ENCODE results near the gene ATP2C2.
"Not testable (repeated sequence)": the region's sequence is repeated elsewhere in the genome, so short reads cannot be mapped to it uniquely, and the experiment has no call there.

The ATP2C2 gene

DNA sequence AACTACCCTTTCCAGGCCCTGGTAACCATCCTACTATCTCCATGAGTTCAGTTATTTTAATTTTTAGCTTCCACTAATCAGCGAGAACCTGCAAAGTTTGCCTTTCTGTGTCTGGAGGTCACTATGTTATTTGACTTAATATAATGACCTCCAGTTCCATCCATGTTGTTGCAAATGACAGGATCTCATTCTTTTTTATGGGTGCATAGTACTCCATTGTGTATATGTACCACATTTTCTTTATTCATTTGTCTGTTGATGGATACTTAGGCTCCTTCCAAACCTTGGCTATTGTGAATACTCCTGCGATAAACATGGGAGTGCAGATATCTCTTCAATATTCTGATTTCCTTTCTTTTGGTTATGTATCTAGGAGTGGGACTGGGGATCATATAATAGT is 31.6 kb downstream of the ATP2C2 start:
- not testable (repeated sequence) for ATAC-seq (replicated peaks); H3K4me1 Mint-ChIP-seq (ENCODE audit: low read depth in 2 of 2); H3K27ac Mint-ChIP-seq; H3K9me3 Mint-ChIP-seq; H3K4me3 Mint-ChIP-seq; DNase-seq; H3K36me3 Mint-ChIP-seq (ENCODE audit: insufficient read depth)
- H3K27me3 Mint-ChIP-seq = peaks cover 27 to 48% of the 10 kb centered on the region in 2 donors

DNA sequence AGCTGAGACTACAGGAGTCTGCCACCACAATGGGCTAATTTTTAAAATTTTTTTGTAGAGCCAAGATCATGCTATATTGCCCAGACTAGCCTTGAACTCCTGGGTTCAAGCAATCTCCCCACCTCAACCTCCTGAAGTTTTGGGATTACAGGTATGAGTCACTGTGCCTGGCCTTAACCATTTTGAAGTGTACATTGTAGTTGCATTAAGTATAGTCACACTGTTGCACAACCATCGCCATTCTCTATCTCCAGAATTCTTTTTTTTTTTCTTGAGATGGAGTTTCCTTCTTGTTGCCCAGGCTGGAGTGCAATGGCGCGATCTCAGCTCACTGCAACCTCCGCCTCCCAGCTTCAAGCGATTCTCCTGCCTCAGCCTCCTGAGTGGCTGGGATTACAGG is 35.1 kb downstream of the ATP2C2 start:
- H3K9me3 Mint-ChIP-seq; ATAC-seq (replicated peaks); DNase-seq; H3K4me3 Mint-ChIP-seq; H3K4me1 Mint-ChIP-seq (ENCODE audit: low read depth in 2 of 2); H3K36me3 Mint-ChIP-seq (ENCODE audit: insufficient read depth); H3K27ac Mint-ChIP-seq: not testable (repeated sequence)
- H3K27me3 Mint-ChIP-seq = peaks cover 38 to 61% of the 10 kb centered on the region in 2 donors

DNA sequence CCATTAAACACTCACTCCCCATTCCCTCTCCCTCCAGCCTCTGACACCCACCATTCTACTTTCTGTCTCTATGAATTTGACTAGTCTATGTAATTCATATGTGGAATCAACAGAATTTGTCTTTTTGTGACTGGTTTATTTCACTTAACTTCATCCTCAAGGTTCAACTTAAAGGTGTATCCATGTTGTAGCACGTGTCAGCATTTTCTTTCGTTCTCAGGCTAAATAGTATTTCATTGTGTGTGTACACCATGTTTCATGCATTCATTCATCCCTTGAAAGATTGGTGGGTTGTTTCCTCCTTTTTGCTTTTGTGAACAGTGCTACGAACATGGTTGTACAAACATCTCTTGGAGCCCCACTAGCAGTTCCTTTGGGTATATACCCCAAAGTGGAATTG is 36.0 kb downstream of the ATP2C2 start:
- Mint-ChIP-seq H3K27me3 (peaks cover 43 to 69% of the 10 kb centered on the region in 2 donors), H3K4me3 (no peak overlapping the region), H3K36me3 (ENCODE audit: insufficient read depth) (no peaks in the 10 kb centered on the region), H3K4me1 (ENCODE audit: low read depth in 2 of 2) (no peaks in the 10 kb centered on the region), H3K27ac (no peak overlapping the region), H3K9me3 (peaks cover 0 to 1% of the 10 kb centered on the region in 2 donors)
- no peak for DNase-seq
- no peak for ATAC-seq (replicated peaks)

DNA sequence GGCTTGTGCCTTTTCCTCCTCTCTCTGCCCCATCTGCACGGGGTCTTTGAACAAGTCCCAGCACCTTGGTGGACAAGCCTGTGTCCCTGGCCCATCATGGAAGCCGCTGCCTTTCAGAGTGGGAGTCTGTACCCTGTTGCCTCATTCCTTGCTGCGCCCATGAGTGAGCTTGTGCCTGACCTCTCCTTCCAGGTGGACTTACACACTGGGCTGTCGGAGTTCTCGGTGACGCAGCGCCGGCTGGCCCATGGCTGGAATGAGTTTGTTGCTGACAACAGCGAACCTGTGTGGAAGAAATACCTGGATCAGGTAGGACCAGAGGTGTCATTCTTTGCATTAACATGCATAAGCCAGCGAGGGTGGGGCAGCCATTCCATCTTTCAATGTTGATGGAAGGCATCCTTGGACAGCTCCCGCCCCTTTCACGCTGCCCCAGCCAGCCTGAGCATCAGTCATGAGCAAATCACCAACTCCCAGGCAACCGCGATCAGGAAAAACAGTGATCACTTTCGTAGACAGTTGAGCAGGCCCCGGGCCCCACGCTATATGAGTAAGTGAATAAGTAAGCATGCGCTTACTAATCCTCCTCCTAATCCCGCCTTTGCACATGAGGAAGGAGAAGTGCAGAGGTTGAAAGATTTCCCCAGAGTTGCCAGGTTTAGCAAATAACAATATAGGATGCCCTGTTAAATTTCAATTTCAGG is 36.8 kb downstream of the ATP2C2 start:
- H3K27ac Mint-ChIP-seq = no peak overlapping the region
- H3K27me3 Mint-ChIP-seq = peaks cover 39 to 77% of the 10 kb centered on the region in 2 donors
- no peak overlapping the region for H3K4me3 Mint-ChIP-seq
- DNase-seq = no peak
- H3K4me1 Mint-ChIP-seq (ENCODE audit: low read depth in 2 of 2) = no peaks in the 10 kb centered on the region
- no peak for ATAC-seq (replicated peaks)
- no peaks in the 10 kb centered on the region for H3K9me3 Mint-ChIP-seq
- H3K36me3 Mint-ChIP-seq (ENCODE audit: insufficient read depth) = no peaks in the 10 kb centered on the region

DNA sequence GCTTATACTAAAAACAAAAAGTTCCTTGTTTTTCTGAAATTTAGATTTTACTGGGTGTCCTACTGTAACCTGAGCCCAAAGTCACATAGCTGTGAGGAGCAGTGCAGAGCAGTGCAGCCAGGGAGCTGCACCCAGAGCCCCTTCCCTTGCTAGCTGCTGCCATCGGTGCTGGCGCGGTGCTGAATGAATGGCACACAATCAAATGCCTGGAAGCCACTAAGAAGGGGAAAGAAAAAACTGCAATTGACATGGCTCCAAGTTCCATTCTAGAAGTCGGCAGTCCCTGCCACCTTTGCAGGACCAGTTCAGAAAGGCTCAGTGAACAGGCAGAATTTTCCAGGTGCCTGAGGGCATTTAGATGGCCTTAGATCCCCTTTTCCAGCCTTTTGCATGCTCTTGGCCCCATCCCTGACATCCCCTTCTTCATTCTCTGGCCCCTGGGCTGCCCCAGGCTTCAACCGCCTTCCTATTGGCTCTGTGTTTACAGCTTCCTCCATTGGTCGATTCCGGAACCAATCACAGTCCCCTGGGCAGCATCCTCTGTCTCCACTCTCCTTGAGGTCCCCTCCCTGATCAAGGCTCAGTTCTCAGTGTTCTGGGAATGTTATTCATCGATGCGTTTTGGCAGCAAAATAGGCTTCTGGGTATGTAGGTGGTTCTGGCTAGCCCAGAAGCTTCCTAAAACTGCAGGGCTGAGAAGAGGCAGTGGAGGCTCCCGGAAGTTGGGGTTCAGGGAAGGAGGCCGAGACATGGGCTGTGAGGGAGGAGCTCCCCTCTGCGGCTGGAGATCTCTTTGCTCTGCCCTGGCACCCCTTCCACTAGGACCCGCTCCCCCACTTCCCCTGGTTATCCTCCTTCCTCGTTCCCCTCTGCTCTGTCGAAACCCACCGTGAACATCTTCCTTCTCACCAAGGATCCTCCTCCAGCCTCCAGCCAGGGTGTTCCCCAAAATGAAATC is 37.9 kb downstream of the ATP2C2 start:
- peaks cover 46 to 85% of the 10 kb centered on the region in 2 donors for H3K27me3 Mint-ChIP-seq
- H3K27ac Mint-ChIP-seq = no peak overlapping the region
- H3K9me3 Mint-ChIP-seq = no peaks in the 10 kb centered on the region
- DNase-seq (no peak), ATAC-seq (replicated peaks) (no peak)
- no peaks in the 10 kb centered on the region for H3K4me1 Mint-ChIP-seq (ENCODE audit: low read depth in 2 of 2)
- no peaks in the 10 kb centered on the region for H3K36me3 Mint-ChIP-seq (ENCODE audit: insufficient read depth)
- H3K4me3 Mint-ChIP-seq = no peak overlapping the region

DNA sequence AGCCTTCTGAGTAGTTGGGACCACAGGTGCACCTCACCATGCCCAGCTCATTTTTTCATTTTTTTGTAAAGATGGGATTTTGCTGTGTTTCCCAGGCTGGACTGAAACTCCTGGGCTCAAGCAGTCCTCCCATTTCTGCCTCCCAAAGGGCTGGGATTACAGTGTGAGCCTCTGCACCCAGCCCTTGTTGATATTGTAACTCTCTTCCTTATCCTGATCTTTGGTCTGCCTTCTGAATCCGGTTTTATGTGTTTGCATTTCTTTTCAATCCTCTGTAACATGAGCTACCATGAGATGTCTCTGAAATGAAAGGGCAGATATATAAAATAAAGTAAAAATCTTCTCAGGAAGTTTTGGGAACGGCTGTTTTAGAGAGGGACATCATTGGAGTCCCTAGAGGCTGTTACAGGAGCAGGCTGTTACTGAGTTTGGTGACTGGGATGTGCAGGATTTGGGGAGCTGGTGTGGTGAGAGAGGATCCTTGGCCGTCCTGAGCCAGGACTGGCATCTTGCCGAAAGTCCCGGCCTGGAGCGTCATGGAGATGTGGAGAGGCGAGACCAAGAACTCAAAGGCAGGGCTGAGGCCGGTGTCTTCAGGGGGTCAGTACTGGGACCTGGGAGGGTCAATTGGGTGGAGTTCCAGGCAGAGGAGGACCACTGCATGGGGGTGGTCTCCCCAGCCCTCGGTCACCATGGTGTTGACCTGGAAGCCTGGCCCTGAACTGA is 39.4 kb downstream of the ATP2C2 start:
- no peak overlapping the region for H3K27ac Mint-ChIP-seq
- peaks cover 54 to 75% of the 10 kb centered on the region in 2 donors for H3K27me3 Mint-ChIP-seq
- no peaks in the 10 kb centered on the region for H3K9me3 Mint-ChIP-seq
- peaks cover 3% of the 10 kb centered on the region for H3K36me3 Mint-ChIP-seq (ENCODE audit: insufficient read depth)
- DNase-seq (no peak), ATAC-seq (replicated peaks) (no peak)
- no peak overlapping the region for H3K4me3 Mint-ChIP-seq
- no peaks in the 10 kb centered on the region for H3K4me1 Mint-ChIP-seq (ENCODE audit: low read depth in 2 of 2)

DNA sequence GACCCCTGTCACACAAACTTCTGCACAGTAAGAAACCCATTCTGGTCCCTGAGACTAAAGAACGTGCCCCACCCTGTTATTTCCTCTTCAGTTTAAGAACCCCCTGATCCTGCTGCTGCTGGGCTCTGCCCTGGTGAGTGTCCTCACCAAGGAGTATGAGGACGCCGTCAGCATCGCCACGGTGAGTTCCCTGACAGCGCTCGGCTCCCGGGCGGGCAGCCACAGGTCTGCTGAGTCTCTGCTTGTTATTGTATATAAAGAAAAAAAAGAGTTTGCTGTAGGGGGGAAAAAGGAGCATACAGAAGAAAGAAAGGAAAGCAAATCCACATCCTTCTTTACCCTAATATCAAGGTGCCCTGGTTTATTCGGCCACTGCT is 40.0 kb downstream of the ATP2C2 start:
- no peak for DNase-seq
- no peak overlapping the region for H3K27ac Mint-ChIP-seq
- H3K4me3 Mint-ChIP-seq = no peak overlapping the region
- H3K4me1 Mint-ChIP-seq (ENCODE audit: low read depth in 2 of 2) = no peaks in the 10 kb centered on the region
- ATAC-seq (replicated peaks) = no peak
- no peaks in the 10 kb centered on the region for H3K9me3 Mint-ChIP-seq
- H3K36me3 Mint-ChIP-seq (ENCODE audit: insufficient read depth) = peaks cover 4% of the 10 kb centered on the region
- peaks cover 58 to 70% of the 10 kb centered on the region in 2 donors for H3K27me3 Mint-ChIP-seq

DNA sequence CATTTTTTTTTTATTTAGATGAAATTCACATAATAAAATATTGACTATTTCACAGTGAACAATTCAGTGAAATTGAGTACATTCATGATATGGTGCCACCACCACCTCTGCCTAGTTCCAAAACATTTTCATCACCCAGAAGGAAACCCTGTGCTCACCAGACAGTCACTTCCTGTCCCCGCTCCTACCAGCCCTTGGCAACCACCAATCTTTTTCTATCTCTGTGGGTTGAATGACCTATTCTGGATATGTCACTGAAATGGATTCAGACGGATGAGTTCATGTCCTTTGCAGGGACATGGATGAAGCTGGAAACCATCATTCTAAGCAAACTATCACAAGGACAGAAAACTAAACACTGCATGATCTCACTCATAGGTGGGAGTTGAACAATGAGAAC is 40.5 kb downstream of the ATP2C2 start:
- peaks cover 62 to 73% of the 10 kb centered on the region in 2 donors for H3K27me3 Mint-ChIP-seq
- peaks cover 4% of the 10 kb centered on the region for H3K36me3 Mint-ChIP-seq (ENCODE audit: insufficient read depth)
- ATAC-seq (replicated peaks) (no peak), DNase-seq (no peak)
- no peaks in the 10 kb centered on the region for H3K9me3 Mint-ChIP-seq
- H3K27ac Mint-ChIP-seq = no peak overlapping the region
- H3K4me3 Mint-ChIP-seq = no peak overlapping the region
- no peaks in the 10 kb centered on the region for H3K4me1 Mint-ChIP-seq (ENCODE audit: low read depth in 2 of 2)

DNA sequence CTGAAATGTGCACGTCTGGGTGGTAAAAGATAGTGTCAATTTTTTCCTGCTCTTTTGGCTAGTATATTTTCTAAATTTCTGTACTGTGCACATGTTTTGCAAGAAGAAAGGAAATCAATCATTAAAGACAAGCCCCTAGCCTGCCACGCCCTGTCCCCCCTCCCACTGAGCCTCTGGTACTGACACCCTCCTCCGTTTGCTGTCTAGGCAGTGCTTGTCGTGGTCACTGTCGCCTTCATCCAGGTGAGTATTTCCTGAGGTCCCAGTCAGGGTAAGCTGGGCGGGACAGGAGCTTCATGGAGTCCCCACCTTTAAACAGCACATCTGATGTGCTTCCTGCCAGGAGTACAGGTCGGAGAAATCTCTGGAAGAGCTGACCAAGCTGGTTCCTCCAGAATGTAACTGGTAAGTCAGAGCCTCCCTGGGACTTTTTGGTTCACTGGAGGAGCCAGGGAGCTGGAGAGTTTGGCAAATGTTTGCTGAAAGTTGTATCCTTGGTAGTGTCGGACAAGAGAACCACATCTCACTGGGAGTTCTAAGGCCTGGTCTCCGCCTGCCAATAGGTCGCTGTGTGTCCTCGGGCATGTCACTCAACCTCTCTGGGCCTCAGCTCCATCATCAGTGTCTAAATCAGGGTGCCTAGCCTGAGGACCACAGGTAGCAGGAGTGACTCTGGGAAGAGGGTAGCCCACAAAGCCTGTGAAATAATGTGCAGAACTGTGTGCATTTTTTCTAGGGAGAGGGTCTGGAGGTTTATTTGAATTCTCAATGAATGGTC is 42.2 kb downstream of the ATP2C2 start:
- no peak overlapping the region for H3K4me3 Mint-ChIP-seq
- ATAC-seq (replicated peaks) = no peak

DNA sequence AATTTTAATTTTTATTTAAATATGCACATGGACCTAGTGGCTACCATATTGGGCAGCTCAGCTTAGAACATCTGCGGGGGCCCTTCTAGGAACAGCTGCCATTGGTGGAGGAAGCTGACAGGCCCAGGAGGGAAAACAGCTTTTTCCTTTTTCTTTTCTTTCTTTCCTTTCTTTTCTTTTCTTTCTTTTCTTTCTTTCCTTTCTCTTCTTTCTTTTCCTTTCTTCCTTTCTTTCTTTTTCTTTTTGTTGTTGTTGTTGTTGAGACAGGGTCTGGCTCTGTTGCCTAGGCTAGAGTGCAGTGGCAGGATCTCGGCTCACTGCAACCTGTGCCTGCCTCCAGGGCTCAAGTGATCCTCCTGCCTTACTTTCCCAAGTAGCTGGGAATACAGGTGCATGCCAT is 43.4 kb downstream of the ATP2C2 start:
- peaks cover 59 to 73% of the 10 kb centered on the region in 2 donors for H3K27me3 Mint-ChIP-seq
- DNase-seq (no peak), ATAC-seq (replicated peaks) (no peak)
- H3K36me3 Mint-ChIP-seq (ENCODE audit: insufficient read depth) = peaks cover 4% of the 10 kb centered on the region
- no peaks in the 10 kb centered on the region for H3K4me1 Mint-ChIP-seq (ENCODE audit: low read depth in 2 of 2)
- H3K4me3 Mint-ChIP-seq = no peak overlapping the region
- no peak overlapping the region for H3K27ac Mint-ChIP-seq
- H3K9me3 Mint-ChIP-seq = no peaks in the 10 kb centered on the region

More for the DNA sequence above, 42.2 kb downstream of the ATP2C2 start:
- no peak for DNase-seq
- peaks cover 58 to 72% of the 10 kb centered on the region in 2 donors for H3K27me3 Mint-ChIP-seq
- no peaks in the 10 kb centered on the region for H3K4me1 Mint-ChIP-seq (ENCODE audit: low read depth in 2 of 2)
- H3K36me3 Mint-ChIP-seq (ENCODE audit: insufficient read depth) = peaks cover 4% of the 10 kb centered on the region
- H3K9me3 Mint-ChIP-seq = no peaks in the 10 kb centered on the region
- no peak overlapping the region for H3K27ac Mint-ChIP-seq

DNA sequence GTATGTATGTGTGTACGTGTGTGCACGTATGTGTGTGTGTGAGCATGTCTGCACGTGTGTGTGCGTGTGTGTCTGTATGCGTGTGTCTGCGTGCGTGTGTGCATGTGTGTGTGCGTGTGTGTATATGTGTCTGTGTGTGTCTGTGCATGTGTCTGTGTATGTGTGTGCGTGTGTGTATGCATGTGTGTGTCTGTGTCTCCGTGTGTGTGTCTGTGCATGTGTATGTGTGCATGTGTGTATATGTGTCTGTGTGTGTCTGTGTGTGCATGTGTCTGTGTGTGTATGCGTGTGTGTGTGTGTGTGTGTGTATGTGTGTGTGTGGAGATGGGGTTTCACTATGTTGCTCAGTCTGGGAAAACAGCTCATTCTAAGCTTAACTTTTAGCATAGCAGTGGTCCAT is 43.9 kb downstream of the ATP2C2 start:
- no peak for ATAC-seq (replicated peaks)
- H3K27ac Mint-ChIP-seq = no peak overlapping the region

DNA sequence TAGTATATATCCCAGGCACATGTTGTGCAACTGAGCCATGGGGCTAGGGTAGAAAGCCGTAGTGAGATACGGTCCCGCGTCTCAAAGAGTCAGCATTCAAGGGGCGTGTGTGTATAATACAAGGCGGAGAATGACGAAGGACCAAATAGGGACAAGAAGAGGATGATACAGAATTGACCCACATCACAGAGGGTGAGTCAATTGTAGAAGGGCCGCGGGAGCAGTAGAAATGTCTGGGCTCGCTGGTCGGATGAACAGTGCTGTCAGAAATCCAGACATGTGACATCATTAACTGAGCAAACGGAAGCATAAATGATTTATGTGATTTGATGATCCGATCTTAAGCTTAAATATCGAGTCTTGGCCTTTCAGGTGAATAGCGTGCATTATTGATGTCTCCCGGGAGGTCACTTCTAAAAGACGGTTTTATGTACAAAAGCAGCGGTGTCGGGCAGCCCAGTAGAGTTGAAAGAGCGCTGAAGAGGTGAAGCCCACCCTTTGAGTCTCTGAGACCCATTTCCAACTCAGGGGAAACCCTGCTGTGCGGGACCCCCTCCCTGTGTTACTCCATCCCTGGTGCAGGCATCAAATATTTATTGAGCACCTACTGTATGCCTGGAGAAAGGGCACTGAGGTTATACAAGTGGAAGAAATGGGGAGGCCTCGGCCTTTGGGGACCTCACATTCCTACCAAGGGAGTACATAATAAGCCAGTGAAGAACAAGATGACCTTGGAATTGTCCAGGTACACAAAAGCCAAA is 45.1 kb downstream of the ATP2C2 start:
- H3K9me3 Mint-ChIP-seq = no peaks in the 10 kb centered on the region
- ATAC-seq (replicated peaks) = no peak

More for the DNA sequence above, 43.9 kb downstream of the ATP2C2 start:
- H3K4me3 Mint-ChIP-seq = no peak overlapping the region
- no peaks in the 10 kb centered on the region for H3K4me1 Mint-ChIP-seq (ENCODE audit: low read depth in 2 of 2)
- peaks cover 59 to 73% of the 10 kb centered on the region in 2 donors for H3K27me3 Mint-ChIP-seq
- H3K9me3 Mint-ChIP-seq = no peaks in the 10 kb centered on the region
- DNase-seq = no peak
- peaks cover 4% of the 10 kb centered on the region for H3K36me3 Mint-ChIP-seq (ENCODE audit: insufficient read depth)

More for the DNA sequence above, 45.1 kb downstream of the ATP2C2 start:
- H3K36me3 Mint-ChIP-seq (ENCODE audit: insufficient read depth) = peaks cover 4% of the 10 kb centered on the region
- no peak overlapping the region for H3K4me3 Mint-ChIP-seq
- peaks cover 59 to 74% of the 10 kb centered on the region in 2 donors for H3K27me3 Mint-ChIP-seq
- DNase-seq = no peak
- no peak overlapping the region for H3K27ac Mint-ChIP-seq
- no peaks in the 10 kb centered on the region for H3K4me1 Mint-ChIP-seq (ENCODE audit: low read depth in 2 of 2)

All from effector memory CD8-positive, alpha-beta T cell (primary cell).